K562 (cell line): Measurements from ENCODE around the gene LIN9. TPM values are rescaled to one million over a fixed set of nuclear protein-coding genes. Genes with fewer than 3 reads are reported as not detected.

Experiments
- ATAC-seq: fragments of 200-7000 bp; cut with Tn5 transposase; 3 replicates; pipeline ENCODE4 v1.9.1; 2020; ENCODE audit warnings: moderate library complexity
- BruUV-seq: library from RNA; stranded (reverse); fragments of 400-500 nt; replicated peaks from 2 replicates; lab custom pipeline; 2021; lab: Mats Ljungman, UMichigan
- CTCF ChIA-PET: fragments of 300-600 bp; formaldehyde crosslinking; extraction: SDS; loops from one replicate; lab custom pipeline; 2021; ENCODE audit warnings: low intra/inter-chr PET ratio; lab: Yijun Ruan, JAX
- POLR2A ChIA-PET: fragments of 300-600, 350-650 bp; sonication (Branson Sonifier 250); formaldehyde crosslinking; extraction: SDS; loops from one replicate; lab custom pipeline; 2021; ENCODE audit warnings: antibody characterized with exemption, inconsistent platforms; lab: Yijun Ruan, JAX
- DNase-seq, 4 experiments: peaks; one replicate each; pipeline versions ENCODE4 v3.0.0 to v3.0.0-alpha.2; 2011 to 2018; ENCODE audit warnings: low spot score in 3 of 4, mixed read lengths in 3 of 4; ENCODE audit errors: extremely low read depth in 1 of 4
- FAIRE-seq: peaks from 2 replicates; lab custom pipeline; 2011; peaks lifted over from hg19 to GRCh38; lab: Jason Lieb, UNC
- H2AFZ ChIP-seq: 2 replicates; pipeline ENCODE4 v1.6.0; 2011; ENCODE audit warnings: low read depth, low read length, control low read depth, inconsistent platforms
- H3K27ac ChIP-seq: fragments of 200-600 bp; 3 replicates; pipeline ENCODE4 v1.8.0; 2011; ENCODE audit warnings: low read depth, mild to moderate bottlenecking, control low read depth, inconsistent platforms, low read length, moderate library complexity, mixed read lengths; ENCODE audit errors: extremely low read depth
- H3K27me3 ChIP-seq, 2 experiments: fragments of 300-600 bp in 1 of 2; 2 replicates in 1 of 2; 3 replicates in 1 of 2; pipeline versions ENCODE4 v1.6.0 to v1.8.0; 2011; ENCODE audit warnings: inconsistent platforms in 2 of 2, low read length in 2 of 2, mild to moderate bottlenecking in 1 of 2, mixed read lengths in 1 of 2, moderate library complexity in 1 of 2; ENCODE audit not compliant: control insufficient read depth in 2 of 2, insufficient read depth in 2 of 2
- H3K36me3 ChIP-seq: fragments of 300-600 bp; 3 replicates; pipeline ENCODE4 v1.8.0; 2011; ENCODE audit warnings: mild to moderate bottlenecking, low read length, inconsistent platforms; ENCODE audit not compliant: control insufficient read depth, insufficient read depth
- H3K4me1 ChIP-seq, 2 experiments: fragments of 200-600 bp in 1 of 2; replicated peaks in 1 of 2; 2 replicates in 1 of 2; 3 replicates in 1 of 2; pipeline versions ENCODE4 v1.5.1 to v1.8.0; 2011; ENCODE audit warnings: inconsistent platforms in 2 of 2, low read length in 2 of 2, mild to moderate bottlenecking in 1 of 2, mixed read lengths in 1 of 2, moderate library complexity in 1 of 2; ENCODE audit not compliant: control insufficient read depth in 2 of 2, insufficient read depth in 2 of 2
- H3K4me2 ChIP-seq: 2 replicates; pipeline ENCODE4 v1.6.1; 2011; ENCODE audit warnings: low read length, control low read depth, inconsistent platforms, mixed read lengths; ENCODE audit not compliant: insufficient read depth
- H3K4me3 ChIP-seq: fragments of 200-600 bp; sonication (generic), shearing (Covaris generic); 2 replicates; pipeline ENCODE4 v1.5.1; 2016; ENCODE audit warnings: control low read depth, inconsistent platforms
- H3K79me2 ChIP-seq: fragments of 200-600 bp; 3 replicates; pipeline ENCODE4 v1.8.0; 2011; ENCODE audit warnings: low read length, inconsistent platforms; ENCODE audit not compliant: control insufficient read depth, insufficient read depth
- H3K9ac ChIP-seq, 2 experiments: 2 replicates each; pipeline versions ENCODE4 v1.6.0 to v1.6.1; 2011; ENCODE audit warnings: low read depth in 2 of 2, low read length in 2 of 2, control low read depth in 1 of 2, inconsistent platforms in 1 of 2, mild to moderate bottlenecking in 1 of 2, mixed read lengths in 1 of 2; ENCODE audit not compliant: insufficient read depth in 1 of 2
- H3K9me1 ChIP-seq: one replicate; pipeline ENCODE4 v1.6.0; 2011; ENCODE audit warnings: inconsistent platforms, mild to moderate bottlenecking, low read length, moderate library complexity; ENCODE audit not compliant: control insufficient read depth, insufficient read depth
- H3K9me3 ChIP-seq: replicated peaks from 2 replicates; pipeline ENCODE4 v1.5.1; 2011; ENCODE audit warnings: low read depth, low read length, inconsistent platforms; ENCODE audit not compliant: control insufficient read depth, insufficient read depth
- H4K20me1 ChIP-seq: replicated peaks from 2 replicates; pipeline ENCODE4 v1.6.1; 2011; ENCODE audit warnings: low read length, inconsistent platforms, mixed read lengths; ENCODE audit not compliant: control insufficient read depth, insufficient read depth
- CHCHD3 ChIP-seq: fragments of 250-450 bp; sonication (Bioruptor Pico); IDR thresholded peaks from 2 replicates; pipeline ENCODE4 v2.1.2; 2022; ENCODE audit warnings: mild to moderate bottlenecking
- GTF2F1 ChIP-seq: IDR thresholded peaks from 2 replicates; pipeline ENCODE4 v1.6.1; 2011; ENCODE audit warnings: low read depth, low read length, improper control_type of control experiment
- HMBOX1 ChIP-seq: sonication (generic); IDR thresholded peaks from 2 replicates; pipeline ENCODE4 v1.6.1; 2016
- MEIS2 ChIP-seq: fragments of 450-650 bp; IDR thresholded peaks from 2 replicates; pipeline ENCODE4 v1.6.1; 2014; ENCODE audit warnings: mild to moderate bottlenecking; ENCODE audit not compliant: partially characterized antibody
- NBN ChIP-seq: fragments of 450-650 bp; IDR thresholded peaks from 2 replicates; pipeline ENCODE4 v1.6.1; 2016; ENCODE audit warnings: low read depth, mild to moderate bottlenecking
- PBX2 ChIP-seq, 2 experiments: IDR thresholded peaks in 1 of 2; conservative IDR thresholded peaks in 1 of 2; 2 replicates each; pipeline ENCODE4 v1.6.1; 2016; ENCODE audit warnings: low read depth in 2 of 2, mild to moderate bottlenecking in 1 of 2, missing compliant biosample characterization in 1 of 2, missing genetic modification characterization in 1 of 2, moderate library complexity in 1 of 2
- SOX6 ChIP-seq: fragments of 450-650 bp; IDR thresholded peaks from 2 replicates; pipeline ENCODE4 v1.6.1; 2014; ENCODE audit warnings: mild to moderate bottlenecking
- WGBS: fragments of 100-300 bp; shearing (Covaris generic); methylation state at CpG from one replicate; pipeline ENCODE4 v1.1.6; 2016; ENCODE audit warnings: low coverage, mixed read lengths; ENCODE audit not compliant: insufficient coverage; ENCODE audit errors: missing lambda C conversion rate; 5-methylcytosine and 5-hydroxymethylcytosine counted together
- in situ Hi-C: fragments of 300-500 bp; cut with MboI; formaldehyde crosslinking; loops from 4 replicates; pipeline ENCODE4 v1.15.0; 2018; ENCODE audit warnings: inconsistent platforms, mixed read lengths
- intact Hi-C: fragments of 100-400 bp; cut with micrococcal nuclease; formaldehyde crosslinking; loops from 2 replicates; pipeline ENCODE4 v1.14.2; 2022
- polyA plus RNA-seq, 8 experiments: library from polyadenylated mRNA; depleted of rRNA in 4 of 8; stranded (reverse) in 5 of 8; unstranded in 3 of 8; fragments of >200 nt; fragmentation: Nextera tagmentation in 2 of 8; fragmentation: Illumina TruSeq in 1 of 8; extraction: Ambion mirVana in 2 of 8; extraction: Trizol in 1 of 8; gene quantifications; 2 replicates each; pipeline versions ENCODE4 v1.2.1 to v1.2.3, GENCODE V29; 2011 to 2014; ENCODE audit warnings: inconsistent platforms in 1 of 8, missing spikeins in 1 of 8
- total RNA-seq, 7 experiments: library from RNA; depleted of rRNA in 6 of 7; stranded (reverse); fragments of >200 nt in 6 of 7; fragmentation: Illumina TruSeq in 2 of 7; extraction: Trizol in 2 of 7; gene quantifications; 2 replicates each; pipeline versions ENCODE4 v1.2.1 to v1.2.3, GENCODE V29; 2011 to 2021; ENCODE audit warnings: low replicate concordance in 1 of 7
- TF ChIP-seq, protein P1 (sequence below): fragments of 450-650 bp; IDR thresholded peaks from 2 replicates; pipeline ENCODE4 v1.6.1; 2016

The LIN9 gene
- total and polyA plus RNA-seq, 9 of the 15 experiments (the other 6 are each of a cell fraction or from before 2014, with no cell fraction given), result 18.8 to 33.0 (median 25.5) TPM

DNA sequence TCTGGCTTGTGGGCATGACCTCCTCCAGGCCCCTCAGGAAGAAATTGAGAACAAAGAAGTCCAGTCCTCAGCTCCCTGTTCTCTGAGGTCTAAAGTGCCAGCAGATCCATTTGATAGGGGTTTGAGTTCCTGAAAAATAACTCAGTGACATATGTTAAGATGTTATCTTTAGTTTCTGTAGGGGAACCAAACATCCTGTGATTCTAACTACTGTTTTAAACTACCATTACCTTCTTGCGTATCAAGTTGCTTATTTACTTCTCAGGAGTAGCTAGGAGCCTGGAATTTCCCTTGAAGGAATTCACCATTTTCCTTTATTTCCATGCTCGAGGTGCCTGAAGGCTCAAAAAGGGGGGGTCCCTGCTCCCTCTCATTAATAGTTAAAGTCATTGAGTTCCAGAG is 18.8 kb upstream of the LIN9 start:
- H3K9ac ChIP-seq, result no peak overlapping the region
- no peak overlapping the region for H3K4me3 ChIP-seq
- no peaks in the 10 kb centered on the region for H3K9me3 ChIP-seq
- TF ChIP-seq GTF2F1, result no peak
- TF ChIP-seq CHCHD3 (CRISPR knock-in tag), result no peak
- no peak for TF ChIP-seq PBX2 (CRISPR knock-in tag; IDR thresholded peaks at IDR 0.05; ENCODE audit: low read depth)
- 0 out of 2 replicates have a peak, but pooled peaks have one; percentile 22 for TF ChIP-seq PBX2 (tag; conservative IDR thresholded peaks at IDR 0.05; ENCODE audit: low read depth)
- no peak for TF ChIP-seq NBN
- peak; percentile 25; the same call in 1 of the 2 replicates for TF ChIP-seq SOX6
- TF ChIP-seq, protein P1, sequence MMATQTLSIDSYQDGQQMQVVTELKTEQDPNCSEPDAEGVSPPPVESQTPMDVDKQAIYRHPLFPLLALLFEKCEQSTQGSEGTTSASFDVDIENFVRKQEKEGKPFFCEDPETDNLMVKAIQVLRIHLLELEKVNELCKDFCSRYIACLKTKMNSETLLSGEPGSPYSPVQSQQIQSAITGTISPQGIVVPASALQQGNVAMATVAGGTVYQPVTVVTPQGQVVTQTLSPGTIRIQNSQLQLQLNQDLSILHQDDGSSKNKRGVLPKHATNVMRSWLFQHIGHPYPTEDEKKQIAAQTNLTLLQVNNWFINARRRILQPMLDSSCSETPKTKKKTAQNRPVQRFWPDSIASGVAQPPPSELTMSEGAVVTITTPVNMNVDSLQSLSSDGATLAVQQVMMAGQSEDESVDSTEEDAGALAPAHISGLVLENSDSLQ, result peak; percentile 50; the same call in 1 of the 2 replicates
- peak; percentile 45; the same call in 1 of the 2 replicates for TF ChIP-seq HMBOX1
- peak; percentile 70 for TF ChIP-seq MEIS2
- TF ChIP-seq, all 486 proteins: peak for 5
- 40% methylated on average over 2 of the region's 2 CpGs for WGBS
- H2AFZ ChIP-seq, result no peak overlapping the region
- no peaks in the 10 kb centered on the region for H4K20me1 ChIP-seq
- in situ Hi-C loops (no loop called here), intact Hi-C loops (no loop called here)
- H3K4me2 ChIP-seq, result no peak overlapping the region
- peaks cover 2 to 5% of the 10 kb centered on the region in 2 experiments; a peak in 2 of 5 replicates for H3K27me3 ChIP-seq
- no peak for ATAC-seq
- no peak for DNase-seq
- H3K79me2 ChIP-seq, result no peaks in the 10 kb centered on the region
- no peaks in the 10 kb centered on the region; a peak in 1 of 5 replicates for H3K4me1 ChIP-seq
- POLR2A ChIA-PET, result interaction anchor here (2.3 kb wide), 1 partner anchor 18 kb away, joined by 9 read pairs; the partner anchor contains the start of gene LIN9
- H3K36me3 ChIP-seq, result no peaks in the 10 kb centered on the region
- no TSS peak for BruUV-seq
- no peak overlapping the region for H3K27ac ChIP-seq
- no peaks in the 10 kb centered on the region for H3K9me1 ChIP-seq
- no peak for FAIRE-seq
- CTCF ChIA-PET, result no interaction called here
